Endothelial cell (in vitro differentiated cells): Measurements from ENCODE around the gene REC114. TPM values are rescaled to one million over a fixed set of nuclear protein-coding genes. Genes with fewer than 3 reads are reported as not detected.
"Not testable (repeated sequence)": the region's sequence is repeated elsewhere in the genome, so short reads cannot be mapped to it uniquely, and the experiment has no call there.

Source experiments
- DNase-seq: peaks from one replicate; pipeline ENCODE4 v3.0.0; 2021; ENCODE audit warnings: low spot score
- H3K27ac Mint-ChIP-seq: one replicate; pipeline ENCODE4 v1.8.0; 2021; ENCODE audit warnings: mixed read lengths, inconsistent platforms; ENCODE audit not compliant: unreplicated experiment
- H3K27me3 Mint-ChIP-seq: one replicate; pipeline ENCODE4 v1.8.0; 2021; ENCODE audit warnings: mild to moderate bottlenecking, moderate library complexity, mixed read lengths, inconsistent platforms; ENCODE audit not compliant: unreplicated experiment
- H3K36me3 Mint-ChIP-seq: one replicate; pipeline ENCODE4 v1.8.0; 2021; ENCODE audit warnings: mild to moderate bottlenecking, low read depth, mixed read lengths, inconsistent platforms; ENCODE audit not compliant: unreplicated experiment
- H3K4me1 Mint-ChIP-seq: one replicate; pipeline ENCODE4 v1.8.0; 2021; ENCODE audit warnings: mild to moderate bottlenecking, mixed read lengths, inconsistent platforms; ENCODE audit not compliant: unreplicated experiment
- H3K4me3 Mint-ChIP-seq: one replicate; pipeline ENCODE4 v1.8.0; 2021; ENCODE audit warnings: mild to moderate bottlenecking, mixed read lengths, inconsistent platforms; ENCODE audit not compliant: unreplicated experiment
- H3K9me3 Mint-ChIP-seq: one replicate; pipeline ENCODE4 v1.8.0; 2021; ENCODE audit warnings: mixed read lengths, inconsistent platforms; ENCODE audit not compliant: unreplicated experiment
- CTCF ChIP-seq: fragments of 200-600 bp; sonication (generic); IDR thresholded peaks from one replicate; pipeline ENCODE4 v1.5.0; 2021; ENCODE audit warnings: antibody characterized with exemption; ENCODE audit not compliant: unreplicated experiment
- total RNA-seq: library from RNA; stranded (reverse); fragmentation: NEBNext Ultra II Directional; extraction: Animal tissue kit (Norgen Biotek cat#: 25700); gene quantifications from one replicate; pipeline ENCODE4 v1.2.1, GENCODE V29; 2021; ENCODE audit not compliant: unreplicated experiment

REC114 gene
- total RNA-seq, 1 donor from 2014 or later: not detected

GRCh38 chr15:73541479-73541878 is 98.5 kb downstream of the REC114 start:
- Mint-ChIP-seq H3K4me1 (no peaks in the 10 kb centered on the region), H3K9me3 (no peaks in the 10 kb centered on the region), H3K4me3 (no peak overlapping the region), H3K36me3 (no peaks in the 10 kb centered on the region), H3K27me3 (no peaks in the 10 kb centered on the region), H3K27ac (no peak overlapping the region)
- no peak for TF ChIP-seq CTCF
- no peak for DNase-seq

- not testable (repeated sequence) for H3K27ac Mint-ChIP-seq, H3K4me1 Mint-ChIP-seq, H3K4me3 Mint-ChIP-seq, H3K27me3 Mint-ChIP-seq, H3K36me3 Mint-ChIP-seq, H3K9me3 Mint-ChIP-seq, DNase-seq
Measured at GRCh38 chr15:73548925-73549324, 106.0 kb downstream of the REC114 start.

- Mint-ChIP-seq H3K36me3 (no peaks in the 10 kb centered on the region), H3K9me3 (no peaks in the 10 kb centered on the region), H3K27me3 (no peaks in the 10 kb centered on the region), H3K27ac (no peak overlapping the region), H3K4me1 (peaks cover 9% of the 10 kb centered on the region), H3K4me3 (no peak overlapping the region)
- DNase-seq: no peak
- TF ChIP-seq CTCF: no peak
Measured at GRCh38 chr15:73550190-73550589, 107.2 kb downstream of the REC114 start.

GRCh38 chr15:73555080-73555479 is 112.1 kb downstream of the REC114 start:
- Mint-ChIP-seq H3K27ac (no peak overlapping the region), H3K27me3 (peaks cover 1% of the 10 kb centered on the region), H3K4me1 (peaks cover 21% of the 10 kb centered on the region)

GRCh38 chr15:73558529-73558928 is 115.6 kb downstream of the REC114 start:
- Mint-ChIP-seq H3K4me1 (peaks cover 21% of the 10 kb centered on the region), H3K27ac (no peak overlapping the region), H3K4me3 (no peak overlapping the region), H3K9me3 (no peaks in the 10 kb centered on the region), H3K36me3 (peaks cover 21% of the 10 kb centered on the region), H3K27me3 (peaks cover 1% of the 10 kb centered on the region)
- DNase-seq: no peak
- TF ChIP-seq CTCF: no peak

More at GRCh38 chr15:73555080-73555479, 112.1 kb downstream of the REC114 start:
- DNase-seq: no peak
- H3K4me3 Mint-ChIP-seq: no peak overlapping the region
- H3K36me3 Mint-ChIP-seq: peaks cover 7% of the 10 kb centered on the region
- H3K9me3 Mint-ChIP-seq: no peaks in the 10 kb centered on the region
- TF ChIP-seq CTCF: no peak
